ENCODE measurements around the gene CEACAM3.
A peak's percentile ranks its signal among the peaks of the same experiment; 100 is the strongest.

CEACAM3 gene

GRCh38 chr19:41816761-41817160 lies 20.4 kb downstream of the CEACAM3 start:
- no peak for TF ChIP-seq CTCF (conservative IDR thresholded peaks at IDR 0.05; ENCODE audit: low read length)
- no peak for DNase-seq (ENCODE audit: low read depth)
- H3K4me3 ChIP-seq (ENCODE audit: low read length): no peak overlapping the region

- no peak overlapping the region for H3K4me3 ChIP-seq (ENCODE audit: low read length)
- DNase-seq (ENCODE audit: low read depth): no peak
- TF ChIP-seq CTCF (conservative IDR thresholded peaks at IDR 0.05; ENCODE audit: low read length): peak; percentile 49
These were observed 24.8 kb downstream of the CEACAM3 start for GRCh38 chr19:41821003-41821735.

GRCh38 chr19:41837981-41838708 lies 41.8 kb downstream of the CEACAM3 start:
- TF ChIP-seq CTCF (conservative IDR thresholded peaks at IDR 0.05; ENCODE audit: low read length): no peak
- DNase-seq (ENCODE audit: low read depth): no peak
- H3K4me3 ChIP-seq (ENCODE audit: low read length): no peak overlapping the region

GRCh38 chr19:41839211-41839610 lies 42.8 kb downstream of the CEACAM3 start:
- DNase-seq (ENCODE audit: low read depth): no peak

GRCh38 chr19:41843371-41843770 lies 47.0 kb downstream of the CEACAM3 start:
- no peak for DNase-seq (ENCODE audit: low read depth)
- no peak for TF ChIP-seq CTCF (conservative IDR thresholded peaks at IDR 0.05; ENCODE audit: low read length)
- H3K4me3 ChIP-seq (ENCODE audit: low read length): no peak overlapping the region

More at GRCh38 chr19:41839211-41839610, 42.8 kb downstream of the CEACAM3 start:
- TF ChIP-seq CTCF (conservative IDR thresholded peaks at IDR 0.05; ENCODE audit: low read length): no peak
- no peak overlapping the region for H3K4me3 ChIP-seq (ENCODE audit: low read length)

- no peak for DNase-seq (ENCODE audit: low read depth)
- TF ChIP-seq CTCF (conservative IDR thresholded peaks at IDR 0.05; ENCODE audit: low read length): no peak
- H3K4me3 ChIP-seq (ENCODE audit: low read length): no peak within 1 kb of the TSS
These were observed 48.2 kb downstream of the CEACAM3 start, which contains the start of gene LYPD4 for GRCh38 chr19:41844601-41845000. LYPD4 (minus strand) TSS chr19:41844683; CDS start chr19:41839285, 5,398 bp downstream.

GRCh38 chr19:41845001-41845050 lies 48.4 kb downstream of the CEACAM3 start, which contains the start of gene DMRTC2:
DMRTC2 (plus strand) TSS chr19:41845042; CDS start chr19:41847429, 2,387 bp downstream.
- no peak within 1 kb of the TSS for H3K4me3 ChIP-seq (ENCODE audit: low read length)
- no peak for TF ChIP-seq CTCF (conservative IDR thresholded peaks at IDR 0.05; ENCODE audit: low read length)

More at GRCh38 chr19:41845001-41845050, 48.4 kb downstream of the CEACAM3 start, which contains the start of gene DMRTC2:
- DNase-seq (ENCODE audit: low read depth): no peak
